NCI-H748 (cell line): ENCODE measurements around the gene TREM1.
"Not testable (repeated sequence)": the region's sequence is repeated elsewhere in the genome, so short reads cannot be mapped to it uniquely, and the experiment has no call there.

Experiments used
- DNase-seq: peaks from one replicate; lab custom pipeline; 2025; ENCODE audit not compliant: unreplicated experiment; lab: John Stamatoyannopoulos, UW

Gene TREM1

GRCh38 chr6:41262401-41262800 lies 24.1 kb downstream of the TREM1 start:
- no peak for DNase-seq

GRCh38 chr6:41258196-41258493 lies 28.3 kb downstream of the TREM1 start:
- no peak for DNase-seq

- DNase-seq = peak; percentile 81
These were observed 28.9 kb downstream of the TREM1 start for GRCh38 chr6:41257369-41258195.

GRCh38 chr6:41256383-41256782 lies 30.1 kb downstream of the TREM1 start:
- no peak for DNase-seq

- no peak for DNase-seq
These were observed 30.7 kb downstream of the TREM1 start for GRCh38 chr6:41255638-41256246.

- no peak for DNase-seq
These were observed 31.4 kb downstream of the TREM1 start for GRCh38 chr6:41255110-41255509.

GRCh38 chr6:41252401-41253169 lies 33.9 kb downstream of the TREM1 start:
- DNase-seq = no peak

- DNase-seq = no peak
These were observed 38.4 kb downstream of the TREM1 start for GRCh38 chr6:41247882-41248705.

GRCh38 chr6:41247288-41247865 lies 39.1 kb downstream of the TREM1 start:
- no peak for DNase-seq

GRCh38 chr6:41246529-41246928 lies 40.0 kb downstream of the TREM1 start:
- not testable (repeated sequence) for DNase-seq

- DNase-seq = no peak
These were observed 46.9 kb downstream of the TREM1 start for GRCh38 chr6:41239467-41240159.

- no peak for DNase-seq
These were observed 49.4 kb downstream of the TREM1 start for GRCh38 chr6:41237128-41237527.

GRCh38 chr6:41236276-41236675 lies 50.2 kb downstream of the TREM1 start:
- no peak for DNase-seq

- no peak for DNase-seq
These were observed 53.8 kb downstream of the TREM1 start for GRCh38 chr6:41232667-41233066.

GRCh38 chr6:41231246-41231645 lies 55.2 kb downstream of the TREM1 start:
- no peak for DNase-seq

GRCh38 chr6:41229721-41230120 lies 56.8 kb downstream of the TREM1 start:
- no peak for DNase-seq

- DNase-seq = no peak
These were observed 57.9 kb downstream of the TREM1 start for GRCh38 chr6:41228616-41229015.

GRCh38 chr6:41228096-41228495 lies 58.4 kb downstream of the TREM1 start, which contains the start of gene TREML4:
Gene TREML4 (plus strand): TSS chr6:41228349. CDS start chr6:41228428, 79 bp downstream.
- DNase-seq = no peak

- peak; percentile 45 for DNase-seq
These were observed 59.7 kb downstream of the TREM1 start for GRCh38 chr6:41226752-41227151.

GRCh38 chr6:41224800-41225199 lies 61.7 kb downstream of the TREM1 start:
- no peak for DNase-seq
